Central memory CD8-positive, alpha-beta T cell (primary cell): Measurements from ENCODE around the gene SOWAHA.
"Not testable (repeated sequence)": the region's sequence is repeated elsewhere in the genome, so short reads cannot be mapped to it uniquely, and the experiment has no call there.

ENCODE experiments used
- ATAC-seq: fragments of 150-1000 bp; cut with Tn5 transposase; replicated peaks from 2 replicates; pipeline ENCODE4 v1.10.0; 2022; ENCODE audit warnings: mild to moderate bottlenecking, moderate FRiP score, moderate number of reproducible peaks; ENCODE audit not compliant: poor library complexity, severe bottlenecking; ENCODE audit errors: extremely low read depth
- DNase-seq, 2 donors: peaks; one replicate each; pipeline ENCODE4 v3.0.0; 2021; ENCODE audit warnings: low spot score in 2 of 2
- H3K27ac Mint-ChIP-seq: one replicate; pipeline ENCODE4 v1.8.0; 2022; ENCODE audit warnings: low read depth, mild to moderate bottlenecking, moderate library complexity, mixed read lengths
- H3K27me3 Mint-ChIP-seq: one replicate; pipeline ENCODE4 v1.8.0; 2022; ENCODE audit warnings: mixed read lengths
- H3K36me3 Mint-ChIP-seq: one replicate; pipeline ENCODE4 v1.8.0; 2022; ENCODE audit warnings: mild to moderate bottlenecking, moderate library complexity, mixed read lengths; ENCODE audit not compliant: insufficient read depth
- H3K4me1 Mint-ChIP-seq: one replicate; pipeline ENCODE4 v1.8.0; 2022; ENCODE audit warnings: mixed read lengths
- H3K4me3 Mint-ChIP-seq: one replicate; pipeline ENCODE4 v1.8.0; 2022; ENCODE audit warnings: mild to moderate bottlenecking, moderate library complexity, mixed read lengths
- H3K9me3 Mint-ChIP-seq: one replicate; pipeline ENCODE4 v1.8.0; 2022; ENCODE audit warnings: mixed read lengths

Gene SOWAHA

GRCh38 chr5:132839426-132840301 lies 26.6 kb downstream of the SOWAHA start:
- no peak for DNase-seq
- peaks cover 2% of the 10 kb centered on the region for H3K36me3 Mint-ChIP-seq
- no peak for ATAC-seq
- no peaks in the 10 kb centered on the region for H3K9me3 Mint-ChIP-seq
- no peaks in the 10 kb centered on the region for H3K4me1 Mint-ChIP-seq
- no peak overlapping the region for H3K27ac Mint-ChIP-seq
- no peaks in the 10 kb centered on the region for H3K27me3 Mint-ChIP-seq
- H3K4me3 Mint-ChIP-seq = no peak overlapping the region

GRCh38 chr5:132840313-132840712 lies 27.2 kb downstream of the SOWAHA start:
- ATAC-seq = no peak
- no peaks in the 10 kb centered on the region for H3K9me3 Mint-ChIP-seq

GRCh38 chr5:132840896-132841295 lies 27.8 kb downstream of the SOWAHA start:
- Mint-ChIP-seq H3K4me3 (no peak overlapping the region), H3K27ac (no peak overlapping the region), H3K9me3 (no peaks in the 10 kb centered on the region)

More at GRCh38 chr5:132840313-132840712, 27.2 kb downstream of the SOWAHA start:
- Mint-ChIP-seq H3K4me1 (no peaks in the 10 kb centered on the region), H3K27me3 (no peaks in the 10 kb centered on the region), H3K36me3 (peaks cover 2% of the 10 kb centered on the region), H3K4me3 (no peak overlapping the region), H3K27ac (no peak overlapping the region)
- DNase-seq = no peak

GRCh38 chr5:132841305-132841704 lies 28.2 kb downstream of the SOWAHA start:
- Mint-ChIP-seq H3K27me3 (no peaks in the 10 kb centered on the region), H3K27ac (no peak overlapping the region), H3K36me3 (peaks cover 2% of the 10 kb centered on the region), H3K4me1 (no peaks in the 10 kb centered on the region), H3K4me3 (no peak overlapping the region), H3K9me3 (no peaks in the 10 kb centered on the region)
- ATAC-seq (no peak), DNase-seq (no peak)

More at GRCh38 chr5:132840896-132841295, 27.8 kb downstream of the SOWAHA start:
- DNase-seq (no peak), ATAC-seq (no peak)
- Mint-ChIP-seq H3K27me3 (no peaks in the 10 kb centered on the region), H3K4me1 (no peaks in the 10 kb centered on the region), H3K36me3 (peaks cover 2% of the 10 kb centered on the region)

GRCh38 chr5:132848270-132848669 lies 35.2 kb downstream of the SOWAHA start:
- Mint-ChIP-seq H3K27ac (no peak overlapping the region), H3K4me3 (no peak overlapping the region), H3K4me1 (no peaks in the 10 kb centered on the region), H3K27me3 (no peaks in the 10 kb centered on the region), H3K9me3 (no peaks in the 10 kb centered on the region), H3K36me3 (no peaks in the 10 kb centered on the region)
- ATAC-seq (no peak), DNase-seq (no peak)

GRCh38 chr5:132849347-132849746 lies 36.2 kb downstream of the SOWAHA start:
- ATAC-seq (no peak), DNase-seq (no peak)
- Mint-ChIP-seq H3K27me3 (no peaks in the 10 kb centered on the region), H3K36me3 (no peaks in the 10 kb centered on the region), H3K4me1 (no peaks in the 10 kb centered on the region), H3K4me3 (no peak overlapping the region), H3K9me3 (no peaks in the 10 kb centered on the region), H3K27ac (no peak overlapping the region)

GRCh38 chr5:132850066-132850465 lies 37.0 kb downstream of the SOWAHA start:
- Mint-ChIP-seq H3K36me3 (no peaks in the 10 kb centered on the region), H3K4me1 (no peaks in the 10 kb centered on the region), H3K27me3 (no peaks in the 10 kb centered on the region), H3K27ac (no peak overlapping the region), H3K9me3 (no peaks in the 10 kb centered on the region), H3K4me3 (no peak overlapping the region)
- ATAC-seq (no peak), DNase-seq (no peak)

GRCh38 chr5:132853323-132853722 lies 40.2 kb downstream of the SOWAHA start:
- H3K27me3 Mint-ChIP-seq = peaks cover 23% of the 10 kb centered on the region
- DNase-seq = no peak
- H3K36me3 Mint-ChIP-seq = no peaks in the 10 kb centered on the region
- no peak overlapping the region for H3K27ac Mint-ChIP-seq
- no peaks in the 10 kb centered on the region for H3K9me3 Mint-ChIP-seq
- H3K4me1 Mint-ChIP-seq = no peaks in the 10 kb centered on the region
- ATAC-seq = no peak
- H3K4me3 Mint-ChIP-seq = no peak overlapping the region

- H3K27ac Mint-ChIP-seq = no peak overlapping the region
- H3K27me3 Mint-ChIP-seq = peaks cover 23% of the 10 kb centered on the region
- H3K36me3 Mint-ChIP-seq = no peaks in the 10 kb centered on the region
- no peaks in the 10 kb centered on the region for H3K4me1 Mint-ChIP-seq
- H3K4me3 Mint-ChIP-seq = no peak overlapping the region
- DNase-seq (no peak), ATAC-seq (no peak)
- no peaks in the 10 kb centered on the region for H3K9me3 Mint-ChIP-seq
Measured at GRCh38 chr5:132853790-132854189, 40.7 kb downstream of the SOWAHA start.

GRCh38 chr5:132854301-132854700 lies 41.2 kb downstream of the SOWAHA start:
- ATAC-seq = no peak
- H3K27ac Mint-ChIP-seq = no peak overlapping the region
- peaks cover 23% of the 10 kb centered on the region for H3K27me3 Mint-ChIP-seq
- H3K36me3 Mint-ChIP-seq = no peaks in the 10 kb centered on the region
- no peak overlapping the region for H3K4me3 Mint-ChIP-seq
- no peaks in the 10 kb centered on the region for H3K4me1 Mint-ChIP-seq
- no peaks in the 10 kb centered on the region for H3K9me3 Mint-ChIP-seq
- DNase-seq = no peak

- not testable (repeated sequence) for H3K27ac Mint-ChIP-seq
Measured at GRCh38 chr5:132854992-132855391, 41.9 kb downstream of the SOWAHA start.

GRCh38 chr5:132856011-132856410 lies 42.9 kb downstream of the SOWAHA start:
- ATAC-seq (no peak), DNase-seq (no peak)
- Mint-ChIP-seq H3K36me3 (no peaks in the 10 kb centered on the region), H3K27ac (no peak overlapping the region), H3K4me3 (no peak overlapping the region), H3K27me3 (peaks cover 23% of the 10 kb centered on the region), H3K4me1 (no peaks in the 10 kb centered on the region), H3K9me3 (no peaks in the 10 kb centered on the region)

More at GRCh38 chr5:132854992-132855391, 41.9 kb downstream of the SOWAHA start:
- ATAC-seq, H3K4me3 Mint-ChIP-seq, H3K36me3 Mint-ChIP-seq, H3K4me1 Mint-ChIP-seq, H3K9me3 Mint-ChIP-seq, DNase-seq: not testable (repeated sequence)
- peaks cover 23% of the 10 kb centered on the region for H3K27me3 Mint-ChIP-seq

- H3K27me3 Mint-ChIP-seq = peaks cover 23% of the 10 kb centered on the region
- no peaks in the 10 kb centered on the region for H3K4me1 Mint-ChIP-seq
- no peak overlapping the region for H3K27ac Mint-ChIP-seq
- no peak overlapping the region for H3K4me3 Mint-ChIP-seq
- no peaks in the 10 kb centered on the region for H3K36me3 Mint-ChIP-seq
- DNase-seq (no peak), ATAC-seq (no peak)
- no peaks in the 10 kb centered on the region for H3K9me3 Mint-ChIP-seq
Measured at GRCh38 chr5:132859889-132860437, 46.9 kb downstream of the SOWAHA start.
